Vagina (tissue), 2 donors: ENCODE results near the gene FARP2. TPM values are rescaled to one million over a fixed set of nuclear protein-coding genes. Genes with fewer than 3 reads are reported as not detected.

Experiments
- DNase-seq, 2 donors: peaks; one replicate each; pipeline ENCODE4 v3.0.0-alpha.2; 2017; ENCODE audit errors: extremely low spot score in 2 of 2
- H3K27ac ChIP-seq: fragments of 200-600 bp; sonication (generic); one replicate; pipeline ENCODE4 v1.5.1; 2019
- H3K27me3 ChIP-seq: fragments of 200-600 bp; sonication (generic); one replicate; pipeline ENCODE4 v1.5.1; 2019
- H3K36me3 ChIP-seq, 2 donors: fragments of 200-600 bp; sonication (generic); one replicate each; pipeline ENCODE4 v1.5.1; 2017 to 2019
- H3K4me1 ChIP-seq: fragments of 200-600 bp; sonication (generic); one replicate; pipeline ENCODE4 v1.5.1; 2019
- H3K4me3 ChIP-seq, 2 donors: fragments of 200-600 bp; sonication (generic); 1 replicate in 1 of 2; 2 replicates in 1 of 2; pipeline ENCODE4 v1.5.1; 2016 to 2019
- H3K9me3 ChIP-seq: fragments of 200-600 bp; sonication (generic); one replicate; pipeline ENCODE4 v1.5.1; 2019
- POLR2A ChIP-seq, 2 donors: fragments of 450-650 bp; IDR thresholded peaks; one replicate each; pipeline ENCODE4 v1.6.1; 2017; ENCODE audit warnings: antibody characterized with exemption in 2 of 2, mild to moderate bottlenecking in 2 of 2, moderate library complexity in 2 of 2
- POLR2AphosphoS5 ChIP-seq, 2 donors: sonication (generic); formaldehyde crosslinking; IDR thresholded peaks; one replicate each; pipeline ENCODE4 v1.9.0; 2017; ENCODE audit warnings: antibody characterized with exemption in 2 of 2, mild to moderate bottlenecking in 2 of 2, low read depth in 1 of 2; ENCODE audit not compliant: insufficient read depth in 1 of 2
- intact Hi-C: fragments of 100-400 bp; cut with DNase I; formaldehyde crosslinking; loops from one replicate; pipeline ENCODE4 v1.15.1; 2023
- total RNA-seq: library from RNA; depleted of rRNA; stranded (reverse); fragments of >200 nt; gene quantifications from one replicate; pipeline ENCODE4 v1.2.3, GENCODE V29; 2016
- TF ChIP-seq, protein P1 (sequence below), 3 experiments: fragments of 450-650 bp in 2 of 3; fragments of 200-600 bp in 1 of 3; sonication (generic) in 1 of 3; IDR thresholded peaks; one replicate each; pipeline ENCODE4 v1.5.1; 2017 to 2019; ENCODE audit warnings: antibody characterized with exemption in 3 of 3, mild to moderate bottlenecking in 2 of 3, moderate library complexity in 2 of 3

Gene FARP2
- total RNA-seq, 1 donor from 2014 or later: 32.9 TPM

GRCh38 chr2:241508240-241509154 is 152.4 kb downstream of the FARP2 start, which contains the start of gene STK25:
Gene STK25, minus strand, starts transcription at chr2:241508584. Its CDS starts 549 bp downstream, at chr2:241508035.
- TF ChIP-seq POLR2A (IDR thresholded peaks at IDR 0.05): peak in 1 of 2 donors; percentile 45
- peak; percentile 76 to 85 for TF ChIP-seq POLR2AphosphoS5 (IDR thresholded peaks at IDR 0.05; ENCODE audit: insufficient read depth in 1 of 2, low read depth in 1 of 2)
- TF ChIP-seq, protein P1, sequence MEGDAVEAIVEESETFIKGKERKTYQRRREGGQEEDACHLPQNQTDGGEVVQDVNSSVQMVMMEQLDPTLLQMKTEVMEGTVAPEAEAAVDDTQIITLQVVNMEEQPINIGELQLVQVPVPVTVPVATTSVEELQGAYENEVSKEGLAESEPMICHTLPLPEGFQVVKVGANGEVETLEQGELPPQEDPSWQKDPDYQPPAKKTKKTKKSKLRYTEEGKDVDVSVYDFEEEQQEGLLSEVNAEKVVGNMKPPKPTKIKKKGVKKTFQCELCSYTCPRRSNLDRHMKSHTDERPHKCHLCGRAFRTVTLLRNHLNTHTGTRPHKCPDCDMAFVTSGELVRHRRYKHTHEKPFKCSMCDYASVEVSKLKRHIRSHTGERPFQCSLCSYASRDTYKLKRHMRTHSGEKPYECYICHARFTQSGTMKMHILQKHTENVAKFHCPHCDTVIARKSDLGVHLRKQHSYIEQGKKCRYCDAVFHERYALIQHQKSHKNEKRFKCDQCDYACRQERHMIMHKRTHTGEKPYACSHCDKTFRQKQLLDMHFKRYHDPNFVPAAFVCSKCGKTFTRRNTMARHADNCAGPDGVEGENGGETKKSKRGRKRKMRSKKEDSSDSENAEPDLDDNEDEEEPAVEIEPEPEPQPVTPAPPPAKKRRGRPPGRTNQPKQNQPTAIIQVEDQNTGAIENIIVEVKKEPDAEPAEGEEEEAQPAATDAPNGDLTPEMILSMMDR (IDR thresholded peaks at IDR 0.05): no peak
- peak within 1 kb of the TSS; percentile 75 for H3K27ac ChIP-seq
- H3K4me1 ChIP-seq: peaks cover 51% of the 10 kb centered on the region
- peak; percentile 95 to 97 for DNase-seq
- intact Hi-C loops: no loop called here
- no peaks in the 10 kb centered on the region for H3K9me3 ChIP-seq
- no peaks in the 10 kb centered on the region for H3K27me3 ChIP-seq
- H3K36me3 ChIP-seq: no peaks in the 10 kb centered on the region
- H3K4me3 ChIP-seq: peak within 1 kb of the TSS; percentile 76 to 83

DNA sequence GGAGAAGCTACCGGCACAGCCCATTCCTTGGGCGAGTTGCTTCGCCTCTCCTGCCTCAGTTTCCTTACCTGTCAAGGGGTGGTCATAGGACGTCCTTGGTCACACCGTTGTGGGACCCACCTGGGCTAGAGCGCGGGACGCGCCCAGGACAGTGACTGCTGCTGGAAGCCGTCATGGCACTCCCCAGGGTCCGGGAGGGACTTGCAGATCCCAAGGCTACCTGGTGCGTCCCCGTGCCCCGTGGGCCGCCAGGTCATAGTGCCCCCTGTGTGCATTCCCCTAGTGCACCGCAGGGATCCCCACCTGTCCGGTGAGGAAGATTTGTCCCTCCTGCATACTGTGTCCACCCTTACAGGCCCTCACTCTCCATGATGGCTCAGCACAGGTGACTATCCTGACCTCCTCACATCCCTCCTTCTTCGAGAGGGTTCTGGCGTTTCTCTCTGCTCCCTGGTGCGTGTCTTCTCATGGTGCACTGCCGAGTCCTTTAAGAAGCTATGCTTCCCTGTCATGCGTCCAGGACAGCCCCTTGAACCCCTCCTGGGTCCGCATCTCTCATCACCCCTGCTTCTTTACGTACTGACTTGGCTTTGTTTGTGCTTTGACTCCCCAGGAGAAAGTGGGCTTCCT is 153.2 kb downstream of the FARP2 start:
- Histone ChIP-seq H3K27ac (peak overlapping the region; percentile 75), H3K4me1 (peaks cover 46% of the 10 kb centered on the region), H3K9me3 (no peaks in the 10 kb centered on the region), H3K27me3 (no peaks in the 10 kb centered on the region), H3K4me3 (peak overlapping the region; percentile 76 to 83), H3K36me3 (no peaks in the 10 kb centered on the region)
- peak; percentile 88 to 95 for DNase-seq
- TF ChIP-seq, protein P1 (IDR thresholded peaks at IDR 0.05): no peak
- TF ChIP-seq POLR2AphosphoS5 (IDR thresholded peaks at IDR 0.05; ENCODE audit: insufficient read depth in 1 of 2, low read depth in 1 of 2): no peak
- no peak for TF ChIP-seq POLR2A (IDR thresholded peaks at IDR 0.05)
- intact Hi-C loops: no loop called here

- Histone ChIP-seq H3K9me3 (no peaks in the 10 kb centered on the region), H3K36me3 (no peaks in the 10 kb centered on the region), H3K27ac (no peak overlapping the region), H3K4me1 (peaks cover 26% of the 10 kb centered on the region), H3K4me3 (no peak overlapping the region), H3K27me3 (no peaks in the 10 kb centered on the region)
- TF ChIP-seq POLR2A (IDR thresholded peaks at IDR 0.05) (no peak), POLR2AphosphoS5 (IDR thresholded peaks at IDR 0.05; ENCODE audit: insufficient read depth in 1 of 2, low read depth in 1 of 2) (no peak)
- TF ChIP-seq, protein P1 (IDR thresholded peaks at IDR 0.05): no peak
- no peak for DNase-seq
- intact Hi-C loops: no loop called here
These were observed 155.1 kb downstream of the FARP2 start for GRCh38 chr2:241511091-241511741.

DNA sequence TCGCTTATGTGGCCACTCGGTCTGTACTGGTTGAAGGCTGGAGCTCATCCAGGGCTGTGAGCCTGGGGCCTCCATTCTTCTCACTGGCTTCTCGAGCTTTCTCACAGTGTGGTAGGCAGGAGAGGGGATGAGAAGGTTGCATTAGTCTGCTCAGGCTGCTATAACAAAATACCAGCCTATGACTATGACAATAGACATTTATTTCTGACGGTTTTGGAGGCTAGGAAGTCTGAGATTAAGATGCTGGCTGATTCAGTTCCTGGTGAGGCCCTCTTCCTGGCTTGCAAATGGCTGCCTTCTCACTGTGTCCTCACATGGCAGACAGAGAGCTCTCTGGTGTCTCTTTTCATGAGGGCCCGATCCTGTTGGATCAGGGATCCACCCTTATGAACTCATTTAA is 158.5 kb downstream of the FARP2 start:
- H3K36me3 ChIP-seq: no peaks in the 10 kb centered on the region
- no peak overlapping the region for H3K4me3 ChIP-seq
- no peak for DNase-seq
- intact Hi-C loops: no loop called here
- H3K27ac ChIP-seq: no peak overlapping the region
- no peak for TF ChIP-seq POLR2A (IDR thresholded peaks at IDR 0.05)
- TF ChIP-seq POLR2AphosphoS5 (IDR thresholded peaks at IDR 0.05; ENCODE audit: insufficient read depth in 1 of 2, low read depth in 1 of 2): no peak
- TF ChIP-seq, protein P1 (IDR thresholded peaks at IDR 0.05): no peak
- no peaks in the 10 kb centered on the region for H3K27me3 ChIP-seq
- peaks cover 4% of the 10 kb centered on the region for H3K4me1 ChIP-seq
- H3K9me3 ChIP-seq: no peaks in the 10 kb centered on the region
